Measurements from ENCODE around the gene CREB5.

Gene CREB5

GRCh38 chr7:28709748-28710147 is 297.4 kb downstream of the CREB5 start:
- no peak overlapping the region for H3K27ac ChIP-seq
- no peak for TF ChIP-seq CTCF (conservative IDR thresholded peaks at IDR 0.05)

- no peak for TF ChIP-seq CTCF (conservative IDR thresholded peaks at IDR 0.05)
- no peak overlapping the region for H3K27ac ChIP-seq
These were observed 298.8 kb downstream of the CREB5 start for GRCh38 chr7:28711114-28711513.

- H3K27ac ChIP-seq: no peak overlapping the region
These were observed 302.3 kb downstream of the CREB5 start for GRCh38 chr7:28714459-28715120.

GRCh38 chr7:28717445-28718054 is 305.2 kb downstream of the CREB5 start:
- no peak overlapping the region for H3K27ac ChIP-seq
- TF ChIP-seq CTCF (conservative IDR thresholded peaks at IDR 0.05): no peak

More at GRCh38 chr7:28714459-28715120, 302.3 kb downstream of the CREB5 start:
- TF ChIP-seq CTCF (conservative IDR thresholded peaks at IDR 0.05): no peak

- no peak overlapping the region; the same call in 1 of the 2 replicates for H3K27ac ChIP-seq
- TF ChIP-seq CTCF (conservative IDR thresholded peaks at IDR 0.05): no peak
These were observed 305.8 kb downstream of the CREB5 start for GRCh38 chr7:28718055-28718481.

GRCh38 chr7:28718545-28718944 is 306.2 kb downstream of the CREB5 start:
- TF ChIP-seq CTCF (conservative IDR thresholded peaks at IDR 0.05): no peak
- no peak overlapping the region; the same call in 1 of the 2 replicates for H3K27ac ChIP-seq

- TF ChIP-seq CTCF (conservative IDR thresholded peaks at IDR 0.05): no peak
These were observed 310.4 kb downstream of the CREB5 start for GRCh38 chr7:28722684-28723083.

More at GRCh38 chr7:28722684-28723083, 310.4 kb downstream of the CREB5 start:
- no peak overlapping the region for H3K27ac ChIP-seq

All from VCaP (cell line).